HepG2 (cell line): ENCODE measurements around the gene IKZF3. TPM values are rescaled to one million over a fixed set of nuclear protein-coding genes. Genes with fewer than 3 reads are reported as not detected.

Experiments
- AGO1 ChIP-seq: fragments of 200-400 bp; formaldehyde crosslinking; IDR thresholded peaks from 2 replicates; pipeline ENCODE4 v1.6.1; 2017; ENCODE audit warnings: mild to moderate bottlenecking, low read depth, low read length, moderate library complexity; ENCODE audit not compliant: poor library complexity, severe bottlenecking
- ARID3A ChIP-seq: IDR thresholded peaks from 2 replicates; pipeline ENCODE4 v1.6.1; 2012; ENCODE audit warnings: low read depth, low read length, improper control_type of control experiment
- DNMT3B ChIP-seq: conservative IDR thresholded peaks from 2 replicates; pipeline ENCODE4 v1.6.1; 2016; ENCODE audit warnings: missing biosample characterization, control low read depth
- DZIP1 ChIP-seq: sonication (generic); formaldehyde crosslinking; IDR thresholded peaks from 2 replicates; pipeline ENCODE4 v1.5.0; 2020; ENCODE audit warnings: mild to moderate bottlenecking, missing genetic modification reagents
- GZF1 ChIP-seq: sonication (generic); formaldehyde crosslinking; IDR thresholded peaks from 2 replicates; pipeline ENCODE4 v1.5.1; 2020; ENCODE audit warnings: mild to moderate bottlenecking, missing genetic modification reagents
- HOXA3 ChIP-seq: sonication (generic); formaldehyde crosslinking; IDR thresholded peaks from 2 replicates; pipeline ENCODE4 v1.5.0; 2020; ENCODE audit warnings: missing genetic modification reagents
- KLF15 ChIP-seq: sonication (generic); formaldehyde crosslinking; IDR thresholded peaks from 2 replicates; pipeline ENCODE4 v1.8.1; 2023; ENCODE audit warnings: borderline replicate concordance, mild to moderate bottlenecking, inconsistent platforms, missing genetic modification reagents, mixed read lengths
- PBX3 ChIP-seq: sonication (generic); formaldehyde crosslinking; IDR thresholded peaks from 2 replicates; pipeline ENCODE4 v1.8.1; 2023; ENCODE audit warnings: missing genetic modification reagents, inconsistent platforms, borderline replicate concordance
- RFX3 ChIP-seq: IDR thresholded peaks from 2 replicates; pipeline ENCODE4 v1.6.1; 2016; ENCODE audit warnings: missing biosample characterization, missing genetic modification reagents
- ZBTB44 ChIP-seq: sonication (generic); formaldehyde crosslinking; IDR thresholded peaks from 2 replicates; pipeline ENCODE4 v1.4.0; 2020; ENCODE audit warnings: missing genetic modification reagents
- ZMYM3 ChIP-seq: sonication (generic); formaldehyde crosslinking; IDR thresholded peaks from 2 replicates; pipeline ENCODE4 v1.5.1; 2020; ENCODE audit warnings: mild to moderate bottlenecking, missing genetic modification reagents
- ZNF282 ChIP-seq: fragments of 450-650 bp; IDR thresholded peaks from 2 replicates; pipeline ENCODE4 v1.6.1; 2018; ENCODE audit not compliant: partially characterized antibody
- ZNF710 ChIP-seq: sonication (generic); formaldehyde crosslinking; IDR thresholded peaks from 2 replicates; pipeline ENCODE4 v1.5.0; 2020; ENCODE audit warnings: mild to moderate bottlenecking, missing genetic modification reagents, borderline replicate concordance
- ZSCAN9 ChIP-seq: IDR thresholded peaks from 2 replicates; pipeline ENCODE4 v1.6.1; 2016; ENCODE audit warnings: borderline replicate concordance
- polyA plus RNA-seq, 8 experiments: library from polyadenylated mRNA; depleted of rRNA in 3 of 8; stranded (reverse) in 7 of 8; unstranded in 1 of 8; fragments of >200 nt; fragmentation: Illumina TruSeq in 4 of 8; extraction: Trizol in 4 of 8; gene quantifications; 2 replicates each; pipeline versions ENCODE4 v1.2.1 to v1.2.3, GENCODE V29; 2011 to 2016; ENCODE audit warnings: low read depth in 4 of 8, missing spikeins in 1 of 8, mixed read lengths in 1 of 8; ENCODE audit not compliant: insufficient read depth in 1 of 8
- total RNA-seq, 5 experiments: library from RNA; depleted of rRNA; stranded (reverse); fragments of >200 nt; fragmentation: Illumina TruSeq; extraction: Trizol; gene quantifications; 2 replicates each; pipeline ENCODE4 v1.2.3, GENCODE V29; 2016; ENCODE audit warnings: low read depth in 1 of 5

Gene IKZF3
- total and polyA plus RNA-seq, 2 of the 13 experiments (the other 11 are each of a cell fraction or from before 2014, with no cell fraction given): not detected

- TF ChIP-seq ARID3A (no peak), PBX3 (CRISPR knock-in tag) (no peak), ZNF282 (no peak), RFX3 (no peak), ZSCAN9 (no peak), HOXA3 (CRISPR knock-in tag) (peak; percentile 61), GZF1 (peak; percentile 32; the same call in 1 of the 2 replicates), DZIP1 (CRISPR knock-in tag) (peak; percentile 58; the same call in 1 of the 2 replicates), DNMT3B (CRISPR knock-in tag) (no peak), AGO1 (no peak), KLF15 (CRISPR knock-in tag) (no peak), ZMYM3 (CRISPR knock-in tag) (peak; percentile 65), ZNF710 (CRISPR knock-in tag) (no peak), ZBTB44 (CRISPR knock-in tag) (no peak)
These were observed 113.7 kb downstream of the IKZF3 start (continued) for GRCh38 chr17:39750131-39751015.
